HEK293T (cell line): Measurements from ENCODE around the gene ERVW-1.

Source experiments
- BHLHE40 ChIP-seq: fragments of 450-650 bp; IDR thresholded peaks from 2 replicates; pipeline ENCODE4 v1.6.1; 2016; ENCODE audit warnings: mild to moderate bottlenecking, moderate library complexity, borderline replicate concordance
- CTBP1 ChIP-seq: fragments of 450-650 bp; IDR thresholded peaks from 2 replicates; pipeline ENCODE4 v1.6.1; 2016; ENCODE audit warnings: borderline replicate concordance
- ELF4 ChIP-seq: fragments of 450-650 bp; IDR thresholded peaks from 2 replicates; pipeline ENCODE4 v1.6.1; 2017; ENCODE audit warnings: antibody characterized with exemption
- FOXK2 ChIP-seq: fragments of 450-650 bp; IDR thresholded peaks from 2 replicates; pipeline ENCODE4 v1.6.1; 2016; ENCODE audit warnings: mild to moderate bottlenecking
- FOXM1 ChIP-seq: fragments of 450-650 bp; IDR thresholded peaks from 2 replicates; pipeline ENCODE4 v1.6.1; 2017; ENCODE audit warnings: mild to moderate bottlenecking, borderline replicate concordance
- LEF1 ChIP-seq: fragments of 450-650 bp; IDR thresholded peaks from 2 replicates; pipeline ENCODE4 v1.6.1; 2017; ENCODE audit warnings: mild to moderate bottlenecking, borderline replicate concordance
- NFRKB ChIP-seq: fragments of 450-650 bp; IDR thresholded peaks from 2 replicates; pipeline ENCODE4 v1.6.1; 2016; ENCODE audit warnings: mild to moderate bottlenecking, moderate library complexity
- SP1 ChIP-seq: fragments of 450-650 bp; IDR thresholded peaks from 2 replicates; pipeline ENCODE4 v1.6.1; 2017
- SUZ12 ChIP-seq: fragments of 450-650 bp; IDR thresholded peaks from 2 replicates; pipeline ENCODE4 v1.6.1; 2016; ENCODE audit warnings: mild to moderate bottlenecking
- TARDBP ChIP-seq: fragments of 450-650 bp; IDR thresholded peaks from 2 replicates; pipeline ENCODE4 v1.6.1; 2016
- TF ChIP-seq, protein P1 (sequence below): fragments of 450-650 bp; IDR thresholded peaks from 2 replicates; pipeline ENCODE4 v1.6.1; 2016

DNA sequence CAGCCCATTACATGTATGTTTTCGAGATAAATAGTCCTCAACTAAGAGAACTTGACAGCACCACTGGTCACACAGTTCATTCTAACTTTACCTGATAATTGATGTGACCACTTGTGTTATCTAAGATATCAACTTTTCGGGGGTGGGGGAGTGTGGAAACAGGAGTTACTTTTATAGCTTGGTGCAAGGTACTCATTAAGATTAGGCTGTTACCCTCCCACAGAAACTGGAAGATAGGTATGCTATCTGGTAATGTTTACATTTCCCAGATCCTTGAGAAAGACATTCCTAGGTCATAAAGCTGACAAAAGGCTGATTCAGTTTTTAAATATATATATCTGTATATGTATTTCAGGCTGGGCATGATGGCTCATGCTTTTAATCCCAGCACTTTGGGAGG is 11.1 kb downstream of the ERVW-1 start:
- TF ChIP-seq FOXK2 (no peak), TARDBP (no peak), SP1 (no peak), NFRKB (no peak), LEF1 (no peak), SUZ12 (no peak), BHLHE40 (no peak), ELF4 (no peak), FOXM1 (no peak), CTBP1 (no peak)
- TF ChIP-seq, protein P1, sequence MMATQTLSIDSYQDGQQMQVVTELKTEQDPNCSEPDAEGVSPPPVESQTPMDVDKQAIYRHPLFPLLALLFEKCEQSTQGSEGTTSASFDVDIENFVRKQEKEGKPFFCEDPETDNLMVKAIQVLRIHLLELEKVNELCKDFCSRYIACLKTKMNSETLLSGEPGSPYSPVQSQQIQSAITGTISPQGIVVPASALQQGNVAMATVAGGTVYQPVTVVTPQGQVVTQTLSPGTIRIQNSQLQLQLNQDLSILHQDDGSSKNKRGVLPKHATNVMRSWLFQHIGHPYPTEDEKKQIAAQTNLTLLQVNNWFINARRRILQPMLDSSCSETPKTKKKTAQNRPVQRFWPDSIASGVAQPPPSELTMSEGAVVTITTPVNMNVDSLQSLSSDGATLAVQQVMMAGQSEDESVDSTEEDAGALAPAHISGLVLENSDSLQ = no peak
